NOMO-1 treated with dmso at 0.1 percent for 144 hours (cell line): ENCODE results near the gene DMRT1.

Experiments used
- DNase-seq: peaks from one replicate; lab custom pipeline; 2025; ENCODE audit not compliant: unreplicated experiment; lab: John Stamatoyannopoulos, UW

Gene DMRT1

DNA sequence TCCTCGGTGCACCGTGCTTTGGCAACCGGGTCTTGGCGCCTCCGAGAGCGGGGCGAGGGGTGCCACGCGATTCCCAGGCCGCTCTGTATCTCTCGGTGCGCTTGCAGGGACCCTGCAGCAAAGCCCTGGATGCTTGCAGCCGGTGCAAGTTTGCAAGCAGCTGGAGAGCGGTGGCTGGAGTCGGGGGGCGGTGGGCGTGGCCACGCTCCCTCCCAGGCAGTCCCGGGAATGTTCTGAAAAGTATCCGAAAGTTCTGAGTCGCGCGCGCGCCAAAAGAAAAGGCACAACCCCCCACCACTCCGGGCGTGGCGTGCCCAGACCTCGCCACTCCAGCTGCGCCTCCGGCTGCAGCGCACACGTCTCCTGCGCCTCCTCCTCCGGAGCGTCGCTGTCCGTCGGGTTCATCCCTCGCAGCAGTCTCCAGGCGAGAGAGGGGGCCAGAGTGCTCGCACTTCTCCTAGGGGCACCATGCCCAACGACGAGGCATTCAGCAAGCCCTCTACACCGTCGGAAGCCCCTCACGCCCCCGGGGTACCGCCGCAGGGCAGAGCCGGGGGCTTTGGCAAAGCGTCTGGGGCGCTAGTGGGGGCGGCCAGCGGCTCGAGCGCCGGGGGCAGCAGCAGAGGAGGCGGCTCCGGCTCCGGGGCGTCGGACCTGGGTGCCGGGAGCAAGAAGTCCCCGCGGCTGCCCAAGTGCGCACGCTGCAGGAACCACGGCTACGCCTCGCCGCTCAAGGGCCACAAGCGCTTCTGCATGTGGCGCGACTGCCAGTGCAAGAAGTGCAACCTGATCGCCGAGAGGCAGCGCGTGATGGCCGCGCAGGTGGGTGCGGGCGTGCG lies at the start of gene DMRT1:
Gene DMRT1 (plus strand): TSS at position 327 of the 839 bp plus-strand sequence. CDS start 142 bp downstream, at position 469.
- no peak for DNase-seq

DNA sequence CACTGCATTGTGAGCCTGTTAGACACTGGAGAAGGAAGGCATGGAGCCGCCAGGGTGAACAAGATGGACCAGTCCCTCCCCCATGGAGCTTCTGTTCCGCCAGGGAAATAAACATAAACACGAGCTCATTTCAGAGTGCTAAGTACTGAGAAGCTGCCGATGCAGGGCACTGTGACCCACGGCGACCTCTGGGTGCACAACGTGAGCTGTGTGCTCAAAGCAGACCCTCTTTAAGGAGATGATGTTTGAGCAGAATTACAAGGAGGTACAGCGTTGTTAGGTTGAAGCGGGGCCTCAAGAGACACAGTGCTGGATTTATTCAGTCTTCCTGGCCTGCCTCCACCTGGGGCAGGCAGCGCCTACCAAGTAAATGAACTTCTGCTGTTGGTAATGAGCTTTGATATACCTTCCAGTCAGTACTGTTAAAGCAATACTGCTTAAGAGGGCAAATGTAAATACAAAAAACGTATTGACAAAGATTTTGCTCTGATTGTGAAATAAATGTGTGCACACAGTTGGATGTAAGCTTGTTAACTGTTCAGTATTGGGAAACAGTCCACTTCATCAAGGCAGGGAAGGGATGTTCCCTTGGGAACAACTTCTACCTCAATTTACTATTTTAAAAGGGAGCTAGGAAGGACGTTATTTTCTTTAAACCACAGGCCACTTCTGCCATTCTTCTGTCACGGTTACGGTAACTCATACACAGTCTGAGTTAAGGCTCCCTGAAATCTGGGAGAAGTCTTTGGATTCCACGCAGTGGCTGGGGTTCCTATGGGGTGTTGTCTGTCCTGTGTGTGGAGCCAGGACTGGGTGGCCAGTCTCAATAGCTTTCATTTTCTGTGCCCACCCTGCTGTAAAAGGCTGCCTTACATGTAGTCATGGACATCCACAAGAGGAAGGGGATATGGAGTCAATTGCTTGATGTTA lies 48.9 kb upstream of the DMRT1 start:
- no peak for DNase-seq

DNA sequence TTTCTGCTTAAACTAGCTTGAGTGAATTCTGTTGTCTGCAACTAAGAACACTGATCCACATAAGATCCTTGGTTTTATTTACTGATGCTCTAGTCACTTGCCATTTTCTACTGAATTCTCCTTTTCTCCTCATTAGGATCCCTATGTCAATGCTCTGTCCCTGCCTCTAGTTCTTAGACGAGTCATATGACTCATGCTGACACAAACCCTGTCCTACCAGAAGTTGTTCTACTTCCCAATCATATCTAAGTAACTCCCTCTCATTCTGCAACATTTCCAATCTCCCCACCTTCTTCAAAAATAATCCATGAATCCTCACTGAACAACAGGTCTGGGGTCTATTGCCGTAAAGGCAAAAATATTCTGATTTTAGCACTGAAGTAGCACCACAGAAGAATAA lies 47.1 kb upstream of the DMRT1 start:
- DNase-seq: no peak

DNA sequence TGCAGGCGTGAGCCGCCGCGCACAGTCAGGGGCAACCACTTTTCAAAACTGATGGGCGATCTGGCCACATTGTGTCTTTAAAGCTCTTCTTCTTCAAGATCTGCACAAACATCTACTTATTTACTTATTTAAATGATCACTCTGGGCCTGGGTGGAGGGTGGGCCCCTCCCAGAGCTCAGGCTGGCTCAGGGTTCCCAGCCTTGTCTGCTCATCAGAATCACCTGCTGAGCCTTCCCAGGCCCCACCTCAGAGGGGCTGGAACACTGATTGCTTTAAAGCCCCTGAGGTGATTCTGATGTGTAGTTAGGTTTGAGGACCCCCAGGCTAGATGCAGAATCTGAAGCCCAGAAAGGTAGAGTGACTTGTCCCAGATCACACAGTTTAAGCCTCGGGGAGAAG lies 45.6 kb upstream of the DMRT1 start:
- DNase-seq: no peak

DNA sequence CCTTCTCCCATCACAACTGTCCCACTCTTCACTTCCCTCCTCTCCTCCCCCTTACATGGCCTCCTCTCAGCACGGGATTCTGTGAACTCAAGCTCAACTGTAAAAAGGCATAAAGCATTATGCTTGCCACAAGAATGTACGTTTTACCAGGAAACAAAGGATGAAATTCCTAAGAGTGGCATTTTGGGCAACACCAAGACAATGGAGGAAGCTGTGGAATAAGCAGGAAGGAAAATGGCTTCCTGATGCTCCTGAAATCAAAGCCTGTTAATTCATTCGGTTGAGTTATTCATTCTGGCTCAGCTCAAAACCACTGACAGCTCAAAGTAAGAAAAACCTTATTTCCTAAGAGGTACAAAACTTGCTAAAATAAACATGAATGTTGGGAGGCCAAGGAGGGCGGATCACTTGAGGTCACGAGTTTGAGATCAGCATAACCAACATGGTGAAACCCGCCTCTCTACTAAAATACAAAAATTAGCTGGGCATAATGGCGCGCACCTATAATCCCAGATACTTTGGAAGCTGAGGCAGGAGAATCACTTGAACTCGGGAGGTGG lies 40.8 kb upstream of the DMRT1 start:
- no peak for DNase-seq

DNA sequence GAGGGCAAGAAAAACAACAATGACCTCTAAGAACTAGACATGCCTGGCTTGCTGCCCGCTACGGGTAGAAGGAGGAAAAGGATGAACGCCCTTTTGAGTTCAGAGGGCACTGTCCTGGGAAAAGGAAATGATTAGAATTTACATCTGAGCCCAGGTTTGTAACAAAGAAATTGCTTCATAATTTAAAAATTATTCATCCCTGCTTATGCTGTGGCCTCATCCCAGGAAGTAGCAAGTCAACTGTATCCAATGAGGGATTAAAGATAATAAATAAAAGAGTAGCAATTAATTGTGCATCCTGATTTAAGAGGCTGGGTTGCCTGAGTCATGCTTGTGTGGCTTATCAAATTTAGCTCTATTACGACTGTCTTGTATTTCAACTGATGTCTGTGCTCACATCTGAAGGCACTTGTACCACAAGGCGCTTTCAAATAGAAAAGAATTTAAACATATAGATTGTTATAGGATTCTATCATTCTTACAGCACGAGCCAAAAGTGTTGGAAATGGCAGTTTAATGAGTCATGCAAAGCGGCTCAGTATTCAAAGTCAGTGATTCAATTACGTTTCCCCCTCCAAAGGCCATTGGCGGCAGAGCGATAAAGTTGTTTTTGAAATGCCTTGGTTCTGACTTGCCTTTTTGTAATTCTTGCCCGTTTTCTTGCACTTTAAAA lies 40.0 kb upstream of the DMRT1 start:
- DNase-seq: no peak

DNA sequence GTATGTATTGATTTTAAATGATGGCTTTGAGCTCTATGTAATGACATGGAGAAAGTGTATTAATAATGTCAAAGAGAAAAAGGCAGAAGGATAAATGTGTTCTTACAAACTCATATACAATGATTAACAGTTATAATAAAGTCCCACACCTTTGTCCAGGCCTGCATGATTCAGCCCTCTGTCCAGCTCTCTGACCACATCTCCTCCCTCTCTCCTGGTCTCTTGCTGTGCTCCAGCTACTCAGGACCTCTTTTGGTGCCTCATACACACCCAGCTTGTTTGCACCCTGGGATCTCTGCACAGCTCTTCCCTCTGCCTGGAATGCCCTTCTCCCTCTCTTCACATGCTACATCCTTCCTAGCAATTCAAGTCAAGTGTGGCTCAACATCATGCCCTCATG lies 37.5 kb upstream of the DMRT1 start:
- DNase-seq: no peak

DNA sequence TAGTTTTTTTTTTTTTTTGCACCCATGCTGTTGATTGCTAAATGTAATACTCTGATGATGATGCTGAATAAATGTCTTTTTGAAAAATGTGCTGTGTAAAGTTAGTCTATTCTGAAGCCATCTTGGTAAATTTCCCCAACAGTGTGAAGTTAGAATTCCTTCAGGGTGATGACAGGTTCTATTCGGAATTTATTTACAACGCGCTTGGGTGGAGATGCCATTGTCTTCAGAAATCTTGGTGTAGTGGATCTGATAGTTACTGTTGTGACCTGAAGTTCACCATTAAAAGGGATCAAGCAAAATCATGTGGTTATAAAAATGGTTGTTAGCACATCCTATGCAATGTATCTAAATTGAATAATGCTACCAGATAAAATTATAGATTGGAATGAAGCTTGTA lies 36.3 kb upstream of the DMRT1 start:
- no peak for DNase-seq

DNA sequence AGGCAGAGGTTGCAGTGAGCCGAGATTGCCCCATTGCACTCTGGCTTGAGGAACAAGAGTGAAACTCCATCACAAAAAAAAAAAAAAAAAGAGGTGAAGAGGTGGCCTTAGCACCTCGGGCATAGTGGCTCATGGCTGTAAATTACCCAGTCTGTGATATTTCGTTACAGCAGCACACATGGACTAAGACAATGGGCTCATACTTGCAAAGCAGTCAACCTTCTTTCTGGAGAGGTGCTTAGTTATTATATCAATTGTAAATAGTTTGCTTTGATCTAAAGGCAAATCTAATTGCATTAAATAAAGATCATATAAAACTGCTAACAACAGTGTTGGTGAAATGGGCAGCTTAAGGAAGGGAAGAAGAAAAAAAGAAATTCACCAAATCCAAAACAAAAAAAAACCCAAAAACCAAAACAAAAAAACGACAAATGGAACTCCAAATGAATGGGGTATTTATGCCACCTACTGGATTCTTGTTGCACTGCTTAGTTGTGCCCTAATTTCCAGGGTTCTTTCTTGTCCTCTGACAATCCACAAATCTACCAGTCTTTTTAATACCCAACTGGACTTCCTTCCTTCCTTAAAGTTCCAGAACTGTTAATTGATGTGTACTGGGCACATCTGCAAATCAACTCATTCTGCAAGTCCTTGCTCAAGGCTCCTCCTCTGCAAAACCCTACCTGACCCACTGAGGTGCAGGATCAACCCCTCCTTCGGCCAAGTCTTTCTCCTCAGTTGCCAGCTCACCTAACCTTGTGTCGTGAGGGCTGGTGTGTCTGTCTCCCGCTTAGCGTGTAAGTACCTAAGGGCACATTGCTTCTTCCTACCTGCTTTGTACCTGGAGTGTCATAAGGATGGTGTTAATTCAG lies 35.0 kb upstream of the DMRT1 start:
- DNase-seq: no peak

DNA sequence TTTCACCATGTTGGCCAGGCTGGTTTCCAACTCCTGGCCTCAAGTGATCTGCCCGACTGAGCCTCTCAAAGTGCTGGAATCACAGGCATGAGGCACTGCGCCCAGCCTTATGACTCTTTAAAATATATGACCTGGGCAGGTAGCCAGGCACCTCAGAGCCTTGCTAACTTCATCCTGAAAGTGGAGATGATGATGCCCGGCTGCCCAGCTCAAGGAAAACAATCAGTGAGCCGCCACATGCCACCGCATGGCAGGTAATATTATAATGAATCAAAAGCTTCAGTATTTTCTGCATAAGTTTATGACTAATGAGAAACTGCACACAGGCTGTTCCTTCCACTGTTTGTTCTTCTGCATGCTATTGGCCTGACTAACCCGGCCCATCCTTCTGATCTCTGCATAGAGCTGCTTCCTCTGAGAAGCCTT lies 30.4 kb upstream of the DMRT1 start:
- DNase-seq: no peak

DNA sequence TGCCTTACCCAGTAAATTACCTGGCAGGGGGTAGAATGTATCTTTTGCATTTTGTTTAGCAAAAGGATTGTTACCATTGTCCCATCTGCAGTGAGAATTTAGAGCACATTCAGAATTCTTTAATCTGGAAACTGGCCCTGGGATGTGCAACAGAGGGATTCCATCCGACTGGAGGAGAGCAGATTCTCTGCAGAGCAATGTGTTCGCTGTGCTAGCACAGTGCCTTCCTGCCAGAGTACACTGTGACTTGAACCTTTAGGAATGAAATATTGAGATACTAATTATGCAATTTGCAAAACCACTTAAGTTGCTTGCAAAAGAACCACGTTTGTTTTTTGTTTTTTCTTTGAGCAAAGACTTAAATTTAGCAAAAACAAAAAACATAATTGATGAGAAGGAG lies 22.5 kb upstream of the DMRT1 start:
- DNase-seq: no peak

DNA sequence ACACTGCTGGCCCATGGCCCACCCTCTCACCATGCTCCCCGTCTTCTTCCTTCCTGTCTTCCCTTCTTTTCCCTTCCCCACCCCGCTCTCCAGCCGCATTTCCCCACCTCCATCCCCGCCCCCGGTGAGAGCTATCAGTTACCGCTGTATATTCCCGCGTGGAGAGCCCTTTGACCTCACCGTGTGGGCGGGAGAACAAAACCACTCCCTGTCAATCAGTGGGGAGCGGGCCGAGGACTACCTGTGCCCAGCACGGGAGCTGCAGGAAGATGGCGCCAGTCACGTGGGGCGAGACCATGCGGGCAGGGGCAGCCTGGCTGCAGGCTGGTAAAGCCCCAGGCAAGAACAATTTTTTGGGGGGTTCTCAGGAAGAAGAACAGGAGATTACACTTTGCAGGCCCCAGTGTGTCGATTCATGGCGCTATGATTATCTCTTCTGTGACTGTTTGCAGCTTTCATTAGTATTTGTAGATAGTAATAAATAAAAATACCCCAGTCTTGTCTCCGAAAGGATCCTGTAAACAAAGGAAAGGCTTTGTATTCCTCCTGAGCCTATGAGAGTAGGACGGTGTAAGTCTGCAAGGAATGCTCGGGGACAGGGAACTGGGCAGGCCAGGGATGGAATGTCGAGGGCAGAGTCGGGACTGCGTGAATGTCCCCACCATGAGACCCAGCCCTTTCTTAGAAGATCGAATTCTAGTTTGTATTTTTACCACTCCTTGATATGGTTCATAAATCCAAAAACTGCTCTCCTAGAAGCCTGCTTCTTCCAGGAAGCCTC lies 14.8 kb upstream of the DMRT1 start:
- DNase-seq: no peak

DNA sequence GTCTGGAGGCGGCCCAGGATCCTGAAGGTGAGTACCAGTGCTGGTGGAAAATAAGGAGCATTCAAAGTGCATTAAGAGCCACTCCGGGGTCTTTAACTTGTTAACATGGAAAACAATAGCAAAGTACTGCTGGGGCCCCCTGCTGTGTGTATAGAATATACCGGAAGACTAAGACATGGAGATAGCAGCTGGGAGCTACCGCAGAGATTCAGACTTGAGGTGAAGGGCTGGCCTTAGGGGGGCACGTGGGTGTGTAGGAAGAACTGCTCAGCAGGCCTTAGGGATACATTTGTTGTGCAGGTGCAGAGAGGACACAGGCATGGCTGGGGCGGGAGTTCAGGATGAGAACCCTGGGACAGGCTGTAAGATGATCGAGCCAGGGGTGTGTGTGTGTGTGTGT lies 1.2 kb upstream of the DMRT1 start:
- DNase-seq: no peak

DNA sequence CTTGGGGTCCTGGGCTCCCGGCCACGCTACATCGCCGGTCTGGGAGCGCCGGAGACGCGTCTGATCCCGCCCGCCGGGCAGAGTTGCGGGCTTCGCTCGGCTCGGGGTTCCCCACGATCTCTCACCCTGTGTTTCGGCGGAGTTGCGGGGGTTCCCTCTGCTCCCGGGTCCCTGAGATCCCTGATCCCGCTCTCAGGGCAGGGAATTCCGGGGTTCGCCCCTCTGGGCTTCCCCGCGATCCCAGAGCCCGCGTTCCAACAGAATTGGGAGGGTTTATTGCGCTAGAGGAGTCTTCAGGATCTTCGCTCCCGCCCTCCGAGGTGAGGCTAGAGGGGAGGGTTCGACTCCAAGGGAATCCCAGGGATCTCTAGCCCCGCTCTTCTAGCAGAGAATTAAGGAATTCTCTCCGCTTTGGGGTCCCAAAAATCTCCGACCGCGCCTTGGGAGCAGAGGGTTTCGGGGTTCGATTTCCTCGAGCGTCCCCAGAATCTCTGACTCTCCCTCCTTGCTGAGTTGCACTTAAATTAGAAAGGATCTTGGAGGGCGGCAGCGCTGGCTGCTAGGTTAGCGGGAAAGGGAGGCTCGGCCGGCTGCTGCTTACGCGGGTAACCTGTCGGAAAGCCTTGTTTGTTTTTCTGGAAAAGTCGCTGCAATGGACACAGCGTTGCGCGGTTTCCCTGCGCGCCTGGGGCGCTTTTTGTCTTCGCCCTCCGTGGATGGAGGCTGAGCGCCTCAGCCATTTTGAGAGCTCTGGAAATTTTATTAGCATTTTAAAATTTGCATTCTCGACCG lies 1.3 kb downstream of the DMRT1 start:
- no peak for DNase-seq

DNA sequence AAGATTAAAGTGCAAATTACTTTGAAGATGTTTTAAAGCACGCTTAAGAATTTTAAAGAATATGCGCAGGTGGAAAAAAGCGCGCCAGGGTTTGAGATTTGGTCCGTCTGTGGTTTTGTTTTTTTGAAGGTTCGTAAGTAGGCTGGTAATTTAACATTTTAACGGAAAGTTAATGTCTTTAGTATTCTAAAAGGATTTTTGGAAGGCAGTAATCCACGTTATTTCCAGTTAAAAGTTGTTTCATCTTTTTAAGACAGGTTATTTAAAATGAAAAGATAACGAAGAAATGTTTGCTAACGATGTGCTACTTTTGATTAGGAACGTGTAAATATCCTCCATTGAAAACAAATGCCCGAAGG lies 1.9 kb downstream of the DMRT1 start:
- no peak for DNase-seq

DNA sequence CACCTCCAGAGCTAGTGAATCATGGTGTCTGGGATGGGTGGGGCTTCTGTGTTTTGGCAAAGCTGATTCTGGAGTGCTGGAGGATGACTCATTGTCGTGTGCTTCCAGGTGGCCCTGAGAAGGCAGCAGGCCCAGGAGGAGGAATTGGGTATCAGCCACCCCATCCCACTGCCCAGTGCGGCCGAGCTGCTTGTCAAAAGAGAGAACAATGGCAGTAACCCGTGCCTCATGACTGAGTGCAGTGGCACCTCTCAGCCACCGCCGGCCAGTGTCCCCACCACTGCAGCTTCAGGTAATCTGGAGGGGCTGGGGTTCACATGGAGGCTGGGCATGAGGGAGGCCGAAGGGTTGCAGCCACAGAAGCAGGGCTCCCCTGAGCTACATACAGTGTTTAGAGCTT lies 5.4 kb downstream of the DMRT1 start:
- no peak for DNase-seq

DNA sequence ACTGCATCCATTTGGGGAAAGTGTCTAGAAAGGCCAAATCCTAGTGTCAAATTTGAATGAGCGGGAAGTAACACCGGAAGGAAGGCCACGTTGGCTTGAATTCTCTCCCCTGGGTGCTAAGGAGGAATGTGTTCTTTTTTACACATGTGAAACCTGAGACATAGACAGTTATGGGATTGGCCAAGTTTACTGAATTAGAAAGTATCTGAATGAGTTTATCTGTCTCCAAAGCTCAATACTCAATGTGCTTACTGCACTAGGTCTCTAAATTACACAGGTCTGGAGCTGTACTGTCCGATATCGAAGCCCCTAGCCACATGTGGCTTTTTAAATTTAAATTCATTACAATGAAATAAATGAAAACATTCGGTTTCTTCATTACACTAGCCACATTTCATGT lies 6.0 kb downstream of the DMRT1 start:
- DNase-seq: no peak

DNA sequence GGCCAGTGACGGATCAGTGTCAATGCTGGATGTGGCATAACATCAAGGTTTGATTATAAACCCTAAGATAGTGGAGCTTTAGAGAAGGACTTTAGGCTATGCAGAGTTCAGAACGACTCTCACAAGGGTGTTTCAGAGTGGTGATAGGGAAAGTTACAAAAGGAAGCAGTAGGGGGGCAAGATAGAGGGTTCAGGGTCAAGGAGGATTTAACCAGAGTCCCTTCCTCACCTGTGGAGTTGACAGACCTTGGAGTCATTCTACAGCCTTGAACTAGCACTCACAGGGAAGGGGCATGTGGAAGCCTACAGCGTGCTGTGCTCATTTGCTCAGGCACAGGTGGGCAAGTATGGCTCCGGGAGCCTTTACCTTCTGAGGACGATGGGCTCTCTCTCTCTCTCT lies 7.9 kb downstream of the DMRT1 start:
- DNase-seq: no peak

DNA sequence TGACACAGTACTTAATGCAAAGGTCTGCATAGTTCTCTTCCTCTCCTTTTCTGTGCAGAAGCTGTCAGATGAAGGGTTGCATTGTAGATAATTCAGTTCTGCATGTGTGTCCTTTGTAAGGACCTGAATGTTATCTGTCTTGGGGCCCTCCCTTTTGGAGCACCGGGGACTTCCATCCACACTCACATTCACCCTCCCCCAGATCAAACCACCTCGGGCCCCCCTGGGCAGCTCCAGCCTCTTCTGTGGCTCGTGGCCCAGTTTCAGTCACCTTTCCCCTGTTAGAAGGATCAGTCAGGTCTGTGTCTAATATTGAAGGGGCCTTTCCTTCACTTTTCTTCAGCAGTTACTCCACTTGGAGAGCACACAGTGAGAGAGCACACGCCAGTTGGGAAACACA lies 11.0 kb downstream of the DMRT1 start:
- DNase-seq: no peak
